H9 (cell line): ENCODE data around the gene BCAS3. TPM values are rescaled to one million over a fixed set of nuclear protein-coding genes. Genes with fewer than 3 reads are reported as not detected.

Source experiments
- DNase-seq: peaks from one replicate; pipeline ENCODE4 v3.0.0-alpha.2; 2017
- H2AFZ ChIP-seq: one replicate; pipeline ENCODE4 v1.6.1; 2013; ENCODE audit warnings: mild to moderate bottlenecking, low read length, control low read depth, moderate library complexity
- H2AK5ac ChIP-seq: 2 replicates; pipeline ENCODE4 v1.6.1; 2013; ENCODE audit warnings: low read length, control low read depth, mixed read lengths; ENCODE audit not compliant: insufficient read length
- H2BK120ac ChIP-seq: one replicate; pipeline ENCODE4 v1.6.1; 2013; ENCODE audit warnings: low read depth, mild to moderate bottlenecking, low read length, control low read depth, inconsistent platforms; ENCODE audit not compliant: poor library complexity, severe bottlenecking
- H2BK12ac ChIP-seq: 2 replicates; pipeline ENCODE4 v1.6.1; 2013; ENCODE audit warnings: low read length, control low read depth, mixed read lengths, low read depth; ENCODE audit not compliant: insufficient read length
- H2BK15ac ChIP-seq: 2 replicates; pipeline ENCODE4 v1.6.1; 2013; ENCODE audit warnings: low read depth, low read length, control low read depth
- H2BK20ac ChIP-seq: one replicate; pipeline ENCODE4 v1.6.1; 2013; ENCODE audit warnings: low read depth, mild to moderate bottlenecking, low read length, control low read depth, inconsistent platforms; ENCODE audit not compliant: poor library complexity, severe bottlenecking
- H2BK5ac ChIP-seq: 2 replicates; pipeline ENCODE4 v1.6.1; 2013; ENCODE audit warnings: low read length, control low read depth, mixed read lengths; ENCODE audit not compliant: insufficient read length
- H3K14ac ChIP-seq: 2 replicates; pipeline ENCODE4 v1.6.1; 2013; ENCODE audit warnings: low read length, control low read depth; ENCODE audit not compliant: insufficient read depth
- H3K18ac ChIP-seq: 2 replicates; pipeline ENCODE4 v1.6.1; 2013; ENCODE audit warnings: low read depth, mild to moderate bottlenecking, mixed read lengths, low read length, control low read depth; ENCODE audit not compliant: insufficient read length
- H3K23ac ChIP-seq: 2 replicates; pipeline ENCODE4 v1.6.1; 2013; ENCODE audit warnings: low read length, control low read depth, mixed read lengths, low read depth; ENCODE audit not compliant: insufficient read length
- H3K23me2 ChIP-seq: 2 replicates; pipeline ENCODE4 v1.6.1; 2013; ENCODE audit warnings: low read depth, mild to moderate bottlenecking, mixed read lengths, low read length, control low read depth; ENCODE audit not compliant: insufficient read length, poor library complexity, severe bottlenecking
- H3K27ac ChIP-seq: 2 replicates; pipeline ENCODE4 v1.5.1; 2013; ENCODE audit warnings: low read length, control low read depth, mixed read lengths, low read depth; ENCODE audit not compliant: insufficient read length
- H3K27me3 ChIP-seq: 2 replicates; pipeline ENCODE4 v1.6.1; 2013; ENCODE audit warnings: low read length, control low read depth, inconsistent platforms; ENCODE audit not compliant: insufficient read depth
- H3K4ac ChIP-seq: 2 replicates; pipeline ENCODE4 v1.6.1; 2013; ENCODE audit warnings: low read depth, mild to moderate bottlenecking, control low read depth, inconsistent platforms, low read length, moderate library complexity
- H3K4me1 ChIP-seq: 2 replicates; pipeline ENCODE4 v1.6.1; 2013; ENCODE audit warnings: low read length, control low read depth, inconsistent platforms; ENCODE audit not compliant: insufficient read depth
- H3K4me2 ChIP-seq: 2 replicates; pipeline ENCODE4 v1.6.1; 2013; ENCODE audit warnings: low read length, control low read depth, mixed read lengths; ENCODE audit not compliant: insufficient read length, insufficient read depth
- H3K56ac ChIP-seq: 2 replicates; pipeline ENCODE4 v1.6.1; 2013; ENCODE audit warnings: low read depth, mild to moderate bottlenecking, mixed read lengths, low read length, control low read depth; ENCODE audit not compliant: insufficient read length
- H3K79me1 ChIP-seq: 2 replicates; pipeline ENCODE4 v1.6.1; 2013; ENCODE audit warnings: low read depth, mild to moderate bottlenecking, moderate library complexity, low read length, control low read depth, inconsistent platforms; ENCODE audit not compliant: insufficient read depth, poor library complexity, severe bottlenecking
- H3K79me2 ChIP-seq: 2 replicates; pipeline ENCODE4 v1.6.1; 2013; ENCODE audit warnings: low read length, control low read depth, inconsistent platforms; ENCODE audit not compliant: insufficient read depth
- H3K9ac ChIP-seq: 2 replicates; pipeline ENCODE4 v1.6.1; 2013; ENCODE audit warnings: low read length, control low read depth, mixed read lengths; ENCODE audit not compliant: insufficient read length; ENCODE audit errors: extremely low read depth
- H3K9me3 ChIP-seq: one replicate; pipeline ENCODE4 v1.6.1; 2013; ENCODE audit warnings: low read depth, low read length, inconsistent platforms; ENCODE audit not compliant: control insufficient read depth
- H3T11ph ChIP-seq: one replicate; pipeline ENCODE4 v1.6.1; 2013; ENCODE audit warnings: mild to moderate bottlenecking, low read length, control low read depth, inconsistent platforms
- H4K20me1 ChIP-seq: one replicate; pipeline ENCODE4 v1.6.1; 2013; ENCODE audit not compliant: control insufficient read depth, insufficient read length, insufficient read depth
- H4K5ac ChIP-seq: 2 replicates; pipeline ENCODE4 v1.6.1; 2013; ENCODE audit warnings: low read depth, mild to moderate bottlenecking, mixed read lengths, low read length, control low read depth; ENCODE audit not compliant: insufficient read length
- H4K8ac ChIP-seq: replicated peaks from 2 replicates; pipeline ENCODE4 v1.6.1; 2013; ENCODE audit warnings: low read length, control low read depth, mixed read lengths, low read depth; ENCODE audit not compliant: insufficient read length
- H4K91ac ChIP-seq: 2 replicates; pipeline ENCODE4 v1.6.1; 2013; ENCODE audit warnings: low read depth, mild to moderate bottlenecking, moderate library complexity, mixed read lengths, low read length, control low read depth; ENCODE audit not compliant: insufficient read length
- H3K27ac Mint-ChIP-seq, 3 experiments: 2 replicates in 2 of 3; 3 replicates in 1 of 3; pipeline ENCODE4 v1.8.0; 2020 to 2021; ENCODE audit warnings: mixed read lengths in 3 of 3, mild to moderate bottlenecking in 1 of 3, moderate library complexity in 1 of 3
- H3K27me3 Mint-ChIP-seq: 2 replicates; pipeline ENCODE4 v1.8.0; 2021; ENCODE audit warnings: low read depth, mild to moderate bottlenecking, moderate library complexity, mixed read lengths
- H3K36me3 Mint-ChIP-seq, 3 experiments: 2 replicates in 2 of 3; 3 replicates in 1 of 3; pipeline ENCODE4 v1.8.0; 2020 to 2021; ENCODE audit warnings: low read depth in 3 of 3, mixed read lengths in 3 of 3; ENCODE audit not compliant: insufficient read depth in 1 of 3
- H3K4me1 Mint-ChIP-seq, 2 experiments: 2 replicates each; pipeline ENCODE4 v1.8.0; 2020; ENCODE audit warnings: mixed read lengths in 2 of 2
- H3K4me3 Mint-ChIP-seq, 2 experiments: 2 replicates in 1 of 2; 3 replicates in 1 of 2; pipeline ENCODE4 v1.8.0; 2020 to 2021; ENCODE audit warnings: mild to moderate bottlenecking in 2 of 2, mixed read lengths in 2 of 2, moderate library complexity in 1 of 2
- H3K9me3 Mint-ChIP-seq, 2 experiments: 2 replicates in 1 of 2; 3 replicates in 1 of 2; pipeline ENCODE4 v1.8.0; 2020; ENCODE audit warnings: mild to moderate bottlenecking in 2 of 2, mixed read lengths in 2 of 2, moderate library complexity in 1 of 2
- WGBS: extraction: QIAGEN DNeasy Blood & Tissue Kit; methylation state at CpG from one replicate; pipeline ENCODE4 v1.1.7; 2013; ENCODE audit warnings: missing lambda C conversion rate, low lambda C conversion rate, mixed read lengths; ENCODE audit not compliant: insufficient read length; ENCODE audit errors: extremely low coverage; 5-methylcytosine and 5-hydroxymethylcytosine counted together
- total RNA-seq: library from RNA; stranded (reverse); gene quantifications from 2 replicates; pipeline ENCODE4 v1.2.1, GENCODE V29; 2021
- TF ChIP-seq, protein P1 (sequence below): fragments of 200-600 bp; sonication (generic); conservative IDR thresholded peaks from 3 replicates; pipeline ENCODE4 v1.8.0; 2021; ENCODE audit warnings: antibody characterized with exemption, mild to moderate bottlenecking

The BCAS3 gene
- total RNA-seq, 1 experiment from 2014 or later = 22.4 TPM

GRCh38 chr17:60888812-60889709 lies 211.4 kb downstream of the BCAS3 start:
- H3K36me3 Mint-ChIP-seq = peaks cover 0 to 6% (median 5%) of the 10 kb centered on the region in 3 experiments; a peak in 6 of 7 replicates
- peaks cover 15 to 17% of the 10 kb centered on the region in 2 experiments for H3K4me1 Mint-ChIP-seq
- H3K9me3 Mint-ChIP-seq = no peaks in the 10 kb centered on the region; a peak in 1 of 5 replicates
- H4K5ac ChIP-seq = no peak overlapping the region
- H2BK20ac ChIP-seq = no peak overlapping the region
- H3K23ac ChIP-seq = no peak overlapping the region
- no peak overlapping the region for H3K27ac ChIP-seq
- WGBS = no CpG with 5 or more reads among the region's 5 CpGs
- no peaks in the 10 kb centered on the region for H3K79me1 ChIP-seq
- H4K20me1 ChIP-seq = no peaks in the 10 kb centered on the region
- no peak overlapping the region for H3K14ac ChIP-seq
- H3K4me2 ChIP-seq = no peak overlapping the region
- H2AFZ ChIP-seq = no peak overlapping the region
- TF ChIP-seq, protein P1, sequence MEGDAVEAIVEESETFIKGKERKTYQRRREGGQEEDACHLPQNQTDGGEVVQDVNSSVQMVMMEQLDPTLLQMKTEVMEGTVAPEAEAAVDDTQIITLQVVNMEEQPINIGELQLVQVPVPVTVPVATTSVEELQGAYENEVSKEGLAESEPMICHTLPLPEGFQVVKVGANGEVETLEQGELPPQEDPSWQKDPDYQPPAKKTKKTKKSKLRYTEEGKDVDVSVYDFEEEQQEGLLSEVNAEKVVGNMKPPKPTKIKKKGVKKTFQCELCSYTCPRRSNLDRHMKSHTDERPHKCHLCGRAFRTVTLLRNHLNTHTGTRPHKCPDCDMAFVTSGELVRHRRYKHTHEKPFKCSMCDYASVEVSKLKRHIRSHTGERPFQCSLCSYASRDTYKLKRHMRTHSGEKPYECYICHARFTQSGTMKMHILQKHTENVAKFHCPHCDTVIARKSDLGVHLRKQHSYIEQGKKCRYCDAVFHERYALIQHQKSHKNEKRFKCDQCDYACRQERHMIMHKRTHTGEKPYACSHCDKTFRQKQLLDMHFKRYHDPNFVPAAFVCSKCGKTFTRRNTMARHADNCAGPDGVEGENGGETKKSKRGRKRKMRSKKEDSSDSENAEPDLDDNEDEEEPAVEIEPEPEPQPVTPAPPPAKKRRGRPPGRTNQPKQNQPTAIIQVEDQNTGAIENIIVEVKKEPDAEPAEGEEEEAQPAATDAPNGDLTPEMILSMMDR = no peak
- H3K56ac ChIP-seq = no peak overlapping the region
- H3K4ac ChIP-seq = no peak overlapping the region
- no peaks in the 10 kb centered on the region for H3K9me3 ChIP-seq
- DNase-seq = no peak
- H3K9ac ChIP-seq = no peak overlapping the region
- H3K4me3 Mint-ChIP-seq = no peak overlapping the region
- H2BK12ac ChIP-seq = no peak overlapping the region
- H3K23me2 ChIP-seq = no peaks in the 10 kb centered on the region
- H3T11ph ChIP-seq = no peak overlapping the region
- H2BK5ac ChIP-seq = no peak overlapping the region
- no peak overlapping the region for H2BK15ac ChIP-seq
- H3K18ac ChIP-seq = no peak overlapping the region
- H4K91ac ChIP-seq = no peak overlapping the region
- no peaks in the 10 kb centered on the region for H3K79me2 ChIP-seq
- no peak overlapping the region for H4K8ac ChIP-seq
- no peaks in the 10 kb centered on the region; the same call in 1 of the 2 replicates for H3K4me1 ChIP-seq
- H3K27ac Mint-ChIP-seq = no peak overlapping the region; a peak in 1 of 7 replicates
- H2AK5ac ChIP-seq = no peak overlapping the region
- H2BK120ac ChIP-seq = no peak overlapping the region
- no peaks in the 10 kb centered on the region for H3K27me3 Mint-ChIP-seq
- H3K27me3 ChIP-seq = no peaks in the 10 kb centered on the region
